ENCODE results near the gene EPG5.

EPG5 gene

GRCh38 chr18:46008531-46008930 is 41.4 kb upstream of the EPG5 start:
- H2AFZ ChIP-seq (ENCODE audit: low read depth, low read length, severe bottlenecking): no peak overlapping the region
- H3K36me3 ChIP-seq (ENCODE audit: low read length): no peaks in the 10 kb centered on the region
- TF ChIP-seq EZH2phosphoT487 (conservative IDR thresholded peaks at IDR 0.05; ENCODE audit: low read length) (no peak), CTCF (IDR thresholded peaks at IDR 0.05; ENCODE audit: insufficient read depth, low read length, poor library complexity, severe bottlenecking) (no peak)
- no peak overlapping the region for H3K27ac ChIP-seq (ENCODE audit: low read depth, low read length)
- no peaks in the 10 kb centered on the region for H3K27me3 ChIP-seq (ENCODE audit: low read length)
- H3K4me2 ChIP-seq (ENCODE audit: low read depth, low read length, poor library complexity, severe bottlenecking): no peak overlapping the region
- H3K4me3 ChIP-seq (ENCODE audit: insufficient read depth, low read length, poor library complexity, severe bottlenecking): no peak overlapping the region
- H3K9me2 ChIP-seq (replicated peaks; ENCODE audit: insufficient read depth, low read length): no peaks in the 10 kb centered on the region
- H3K9me3 ChIP-seq (ENCODE audit: insufficient read depth, low read length): no peaks in the 10 kb centered on the region
- no peak overlapping the region for H3K9ac ChIP-seq (ENCODE audit: low read length)
- no peaks in the 10 kb centered on the region for H3K79me2 ChIP-seq (ENCODE audit: insufficient read depth, low read length)
- no peaks in the 10 kb centered on the region for H3F3A ChIP-seq (ENCODE audit: insufficient read depth)
- H4K20me1 ChIP-seq (ENCODE audit: low read depth, low read length): no peaks in the 10 kb centered on the region

DNA sequence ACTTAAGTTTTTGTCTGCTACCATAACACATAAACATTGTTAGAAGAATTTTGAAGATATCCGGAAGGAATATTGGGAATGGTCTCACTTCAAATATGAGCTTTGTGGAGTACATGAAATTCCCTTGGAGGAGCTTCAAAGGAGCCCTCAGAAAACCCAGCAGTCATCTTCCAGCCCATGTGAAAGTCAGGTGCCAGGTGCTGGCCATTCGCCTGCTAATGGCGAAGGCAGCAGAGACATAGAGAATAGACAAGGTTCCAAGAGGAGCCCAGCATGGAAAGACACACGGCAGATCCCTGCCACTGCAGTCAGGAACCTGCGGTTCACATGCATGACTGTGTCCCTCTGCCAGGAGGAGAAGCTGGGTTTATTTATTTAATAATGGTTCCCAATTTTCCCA is 40.0 kb upstream of the EPG5 start:
- H3K9me2 ChIP-seq (replicated peaks; ENCODE audit: insufficient read depth, low read length): no peaks in the 10 kb centered on the region
- no peaks in the 10 kb centered on the region for H3F3A ChIP-seq (ENCODE audit: insufficient read depth)
- no peaks in the 10 kb centered on the region for H3K79me2 ChIP-seq (ENCODE audit: insufficient read depth, low read length)
- no peak overlapping the region for H2AFZ ChIP-seq (ENCODE audit: low read depth, low read length, severe bottlenecking)
- H4K20me1 ChIP-seq (ENCODE audit: low read depth, low read length): no peaks in the 10 kb centered on the region
- no peak overlapping the region for H3K4me3 ChIP-seq (ENCODE audit: insufficient read depth, low read length, poor library complexity, severe bottlenecking)
- no peak overlapping the region for H3K4me2 ChIP-seq (ENCODE audit: low read depth, low read length, poor library complexity, severe bottlenecking)
- H3K27me3 ChIP-seq (ENCODE audit: low read length): no peaks in the 10 kb centered on the region
- H3K9me3 ChIP-seq (ENCODE audit: insufficient read depth, low read length): no peaks in the 10 kb centered on the region
- H3K9ac ChIP-seq (ENCODE audit: low read length): no peak overlapping the region
- TF ChIP-seq CTCF (IDR thresholded peaks at IDR 0.05; ENCODE audit: insufficient read depth, low read length, poor library complexity, severe bottlenecking) (no peak), EZH2phosphoT487 (conservative IDR thresholded peaks at IDR 0.05; ENCODE audit: low read length) (no peak)
- H3K36me3 ChIP-seq (ENCODE audit: low read length): no peaks in the 10 kb centered on the region
- H3K27ac ChIP-seq (ENCODE audit: low read depth, low read length): no peak overlapping the region

DNA sequence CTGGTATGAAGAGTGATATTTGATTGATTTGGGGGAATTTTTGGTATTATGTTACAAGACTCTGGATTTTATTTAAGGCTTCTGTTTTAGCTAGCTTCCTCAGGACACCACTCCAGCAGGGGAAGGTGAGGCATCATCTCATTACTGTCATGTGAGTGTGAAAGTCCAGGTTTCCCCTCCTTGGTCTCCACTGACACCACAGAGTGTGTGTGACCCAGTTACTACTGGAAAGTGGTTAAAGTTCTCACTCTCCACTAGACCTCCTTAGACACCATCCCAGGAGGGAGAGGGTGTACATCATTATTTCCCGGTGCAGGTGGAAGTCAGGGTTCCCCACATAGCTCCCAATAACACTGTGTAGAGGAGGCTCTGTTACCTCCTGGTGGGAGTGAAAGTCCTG is 35.8 kb upstream of the EPG5 start:
- H3K9me3 ChIP-seq (ENCODE audit: insufficient read depth, low read length): no peaks in the 10 kb centered on the region
- no peaks in the 10 kb centered on the region for H4K20me1 ChIP-seq (ENCODE audit: low read depth, low read length)
- no peaks in the 10 kb centered on the region for H3K79me2 ChIP-seq (ENCODE audit: insufficient read depth, low read length)
- no peaks in the 10 kb centered on the region for H3K9me2 ChIP-seq (replicated peaks; ENCODE audit: insufficient read depth, low read length)
- H3K9ac ChIP-seq (ENCODE audit: low read length): no peak overlapping the region
- TF ChIP-seq CTCF (IDR thresholded peaks at IDR 0.05; ENCODE audit: insufficient read depth, low read length, poor library complexity, severe bottlenecking) (no peak), EZH2phosphoT487 (conservative IDR thresholded peaks at IDR 0.05; ENCODE audit: low read length) (no peak)
- no peak overlapping the region for H3K27ac ChIP-seq (ENCODE audit: low read depth, low read length)
- no peaks in the 10 kb centered on the region for H3K36me3 ChIP-seq (ENCODE audit: low read length)
- no peak overlapping the region for H3K4me2 ChIP-seq (ENCODE audit: low read depth, low read length, poor library complexity, severe bottlenecking)
- no peak overlapping the region for H3K4me3 ChIP-seq (ENCODE audit: insufficient read depth, low read length, poor library complexity, severe bottlenecking)
- H2AFZ ChIP-seq (ENCODE audit: low read depth, low read length, severe bottlenecking): no peak overlapping the region
- H3K27me3 ChIP-seq (ENCODE audit: low read length): no peaks in the 10 kb centered on the region
- H3F3A ChIP-seq (ENCODE audit: insufficient read depth): no peaks in the 10 kb centered on the region

DNA sequence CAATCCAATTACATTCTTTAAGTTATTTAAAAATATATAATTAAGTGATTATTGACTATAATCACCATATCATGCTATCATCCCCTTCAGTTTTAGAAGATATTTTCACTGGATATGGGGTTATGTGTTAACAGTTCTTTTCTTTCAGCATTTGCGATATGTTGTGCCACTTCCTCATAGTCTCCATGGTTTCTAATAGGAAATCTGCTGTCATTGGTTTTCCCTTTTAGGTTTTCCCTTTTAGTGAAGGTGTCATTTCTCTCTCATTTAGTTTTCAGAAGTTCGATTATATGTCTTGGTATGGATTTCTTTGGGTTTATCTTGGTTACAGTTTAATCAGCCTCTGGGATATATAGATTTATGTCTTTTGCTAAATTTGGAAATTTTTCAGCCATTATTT is 34.8 kb upstream of the EPG5 start:
- Histone ChIP-seq H3K36me3 (ENCODE audit: low read length) (no peaks in the 10 kb centered on the region), H3K4me2 (ENCODE audit: low read depth, low read length, poor library complexity, severe bottlenecking) (no peak overlapping the region), H3K9me2 (replicated peaks; ENCODE audit: insufficient read depth, low read length) (no peaks in the 10 kb centered on the region), H3K9me3 (ENCODE audit: insufficient read depth, low read length) (no peaks in the 10 kb centered on the region), H3K27me3 (ENCODE audit: low read length) (no peaks in the 10 kb centered on the region), H3K4me3 (ENCODE audit: insufficient read depth, low read length, poor library complexity, severe bottlenecking) (no peak overlapping the region), H3F3A (ENCODE audit: insufficient read depth) (no peaks in the 10 kb centered on the region), H4K20me1 (ENCODE audit: low read depth, low read length) (no peaks in the 10 kb centered on the region), H3K27ac (ENCODE audit: low read depth, low read length) (no peak overlapping the region), H3K9ac (ENCODE audit: low read length) (no peak overlapping the region), H3K79me2 (ENCODE audit: insufficient read depth, low read length) (no peaks in the 10 kb centered on the region), H2AFZ (ENCODE audit: low read depth, low read length, severe bottlenecking) (no peak overlapping the region)
- no peak for TF ChIP-seq EZH2phosphoT487 (conservative IDR thresholded peaks at IDR 0.05; ENCODE audit: low read length)
- no peak for TF ChIP-seq CTCF (IDR thresholded peaks at IDR 0.05; ENCODE audit: insufficient read depth, low read length, poor library complexity, severe bottlenecking)
